Measurements from ENCODE around the gene CDC42.
A peak's percentile ranks its signal among the peaks of the same experiment; 100 is the strongest.

The CDC42 gene

DNA sequence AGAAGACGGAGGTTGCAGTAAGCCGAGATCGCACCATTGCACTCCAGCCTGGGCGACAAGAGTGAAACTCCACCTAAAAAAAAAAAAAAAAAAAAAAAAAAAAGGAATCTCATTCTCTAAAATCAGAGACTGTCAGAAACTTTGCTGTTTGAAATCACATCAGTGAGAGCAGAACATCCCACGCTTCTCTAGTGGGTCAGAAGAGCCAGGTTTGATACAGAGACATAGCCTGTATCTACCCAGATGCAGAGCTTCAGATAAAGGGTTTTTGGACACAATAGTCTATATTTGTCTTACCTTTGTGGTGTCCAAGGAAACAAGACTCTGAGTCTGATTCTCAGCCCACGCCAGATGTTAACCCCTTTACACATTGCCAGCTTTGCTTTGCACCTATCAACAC, 31.4 kb upstream of the CDC42 start:
- no peak overlapping the region for H3K4me3 ChIP-seq (ENCODE audit: low read depth, low read length)
- TF ChIP-seq, protein P1, sequence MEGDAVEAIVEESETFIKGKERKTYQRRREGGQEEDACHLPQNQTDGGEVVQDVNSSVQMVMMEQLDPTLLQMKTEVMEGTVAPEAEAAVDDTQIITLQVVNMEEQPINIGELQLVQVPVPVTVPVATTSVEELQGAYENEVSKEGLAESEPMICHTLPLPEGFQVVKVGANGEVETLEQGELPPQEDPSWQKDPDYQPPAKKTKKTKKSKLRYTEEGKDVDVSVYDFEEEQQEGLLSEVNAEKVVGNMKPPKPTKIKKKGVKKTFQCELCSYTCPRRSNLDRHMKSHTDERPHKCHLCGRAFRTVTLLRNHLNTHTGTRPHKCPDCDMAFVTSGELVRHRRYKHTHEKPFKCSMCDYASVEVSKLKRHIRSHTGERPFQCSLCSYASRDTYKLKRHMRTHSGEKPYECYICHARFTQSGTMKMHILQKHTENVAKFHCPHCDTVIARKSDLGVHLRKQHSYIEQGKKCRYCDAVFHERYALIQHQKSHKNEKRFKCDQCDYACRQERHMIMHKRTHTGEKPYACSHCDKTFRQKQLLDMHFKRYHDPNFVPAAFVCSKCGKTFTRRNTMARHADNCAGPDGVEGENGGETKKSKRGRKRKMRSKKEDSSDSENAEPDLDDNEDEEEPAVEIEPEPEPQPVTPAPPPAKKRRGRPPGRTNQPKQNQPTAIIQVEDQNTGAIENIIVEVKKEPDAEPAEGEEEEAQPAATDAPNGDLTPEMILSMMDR (IDR thresholded peaks at IDR 0.05; ENCODE audit: low read depth, low read length, missing control alignments), result no peak
- DNase-seq (ENCODE audit: low read depth), result no peak

DNA sequence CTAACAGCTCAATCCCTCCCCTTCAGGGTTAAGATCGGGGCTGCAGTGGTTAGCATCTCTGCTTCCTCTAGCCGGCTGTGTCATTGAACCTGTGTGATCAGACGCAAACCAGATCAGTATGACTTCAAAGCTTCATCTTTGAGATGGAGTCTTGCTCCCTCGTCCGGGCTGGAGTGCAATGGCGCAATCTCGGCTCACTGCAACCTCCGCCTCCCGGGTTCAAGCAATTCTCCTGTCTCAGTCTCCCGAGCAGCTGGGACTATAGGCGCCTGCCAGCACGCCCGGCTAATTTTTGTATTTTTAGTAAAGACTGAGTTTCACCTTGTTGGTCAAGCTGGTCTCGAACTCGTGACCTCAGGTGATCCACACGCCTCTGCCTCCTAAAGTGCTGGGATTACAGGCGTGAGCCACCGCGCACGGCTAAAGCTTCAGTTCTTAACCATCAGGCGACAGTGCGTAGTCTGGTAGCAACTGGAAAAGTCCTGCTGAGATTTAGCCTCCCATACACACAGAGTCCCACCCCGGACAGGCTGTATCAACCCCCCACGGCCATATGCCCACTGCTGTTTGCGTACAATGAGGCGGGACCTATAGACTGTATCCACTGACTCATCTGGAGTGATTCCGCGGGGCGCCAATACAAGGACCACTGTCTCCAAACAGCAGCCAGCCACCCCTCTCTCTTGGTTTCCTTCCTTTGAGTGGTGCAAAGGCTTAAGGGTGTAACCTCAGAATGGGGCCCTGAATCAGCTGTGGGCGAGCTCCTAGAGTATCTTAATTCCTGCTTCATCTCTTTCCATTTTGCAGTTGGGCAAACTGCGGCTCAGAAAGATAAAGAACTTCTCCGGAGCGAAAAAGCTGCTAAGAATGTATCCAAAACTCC, 27.8 kb upstream of the CDC42 start:
- TF ChIP-seq, protein P1 (IDR thresholded peaks at IDR 0.05; ENCODE audit: low read depth, low read length, missing control alignments), result peak; percentile 18
- DNase-seq (ENCODE audit: low read depth), result peak; percentile 61
- peak overlapping the region; percentile 79 for H3K4me3 ChIP-seq (ENCODE audit: low read depth, low read length)

DNA sequence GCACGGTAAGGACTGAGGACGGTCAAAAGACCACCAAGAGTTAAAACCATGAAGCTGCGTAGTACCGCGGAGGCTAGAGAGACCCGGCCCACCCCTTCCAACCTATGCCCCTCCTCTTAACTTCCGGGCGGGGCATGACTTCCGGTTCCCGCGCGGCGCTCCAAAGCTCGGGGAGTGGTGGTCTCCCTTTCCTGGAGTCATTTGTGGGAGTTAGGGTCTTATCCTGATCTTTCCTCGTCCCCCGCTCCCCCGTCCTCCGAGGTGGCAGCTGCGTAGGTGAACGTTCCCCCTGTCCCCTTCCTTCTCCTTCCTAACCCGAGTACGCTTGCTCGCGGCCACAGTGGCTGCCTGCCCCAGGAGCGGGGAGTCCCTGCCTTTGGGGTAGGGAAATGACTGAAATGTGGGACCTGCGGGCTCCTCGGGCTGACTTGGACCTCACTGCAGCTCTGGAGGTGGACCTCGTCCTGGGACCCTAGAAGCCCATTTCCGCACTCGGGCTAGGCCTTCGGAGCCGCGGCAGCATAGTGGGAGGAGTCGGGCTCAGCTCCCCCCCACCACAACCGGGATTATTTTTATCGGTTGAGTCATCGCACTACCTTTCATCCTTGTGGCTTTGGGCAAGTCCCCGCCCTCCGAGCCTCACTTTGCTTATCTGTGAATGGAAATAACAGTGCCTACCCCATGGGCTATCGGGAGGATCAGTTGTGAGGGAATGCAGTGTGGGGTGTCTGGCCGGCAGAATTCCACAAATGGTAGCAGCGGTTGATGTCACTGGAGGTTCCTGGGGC, 26.9 kb upstream of the CDC42 start:
- TF ChIP-seq, protein P1 (IDR thresholded peaks at IDR 0.05; ENCODE audit: low read depth, low read length, missing control alignments), result no peak
- H3K4me3 ChIP-seq (ENCODE audit: low read depth, low read length), result peak overlapping the region; percentile 79
- DNase-seq (ENCODE audit: low read depth), result peak; percentile 90

DNA sequence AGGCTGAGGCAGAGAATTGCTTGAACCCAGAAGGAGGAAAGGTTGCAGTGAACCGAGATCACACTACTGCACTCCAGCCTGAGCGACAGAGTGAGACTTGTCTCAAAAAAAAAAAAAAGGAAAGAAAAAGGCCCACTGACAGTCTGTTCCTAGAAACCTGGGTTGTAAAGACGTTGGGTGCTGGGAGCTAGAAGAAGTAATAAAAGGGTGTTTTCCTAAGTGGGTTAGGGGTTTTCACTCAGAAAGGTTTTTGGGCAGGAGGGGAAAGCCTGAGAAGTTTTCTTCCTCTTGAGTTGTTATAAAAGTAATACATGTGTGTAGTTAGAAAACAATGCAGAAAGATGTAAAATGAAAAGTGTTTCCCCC, 25.6 kb upstream of the CDC42 start:
- TF ChIP-seq, protein P1 (IDR thresholded peaks at IDR 0.05; ENCODE audit: low read depth, low read length, missing control alignments), result no peak
- H3K4me3 ChIP-seq (ENCODE audit: low read depth, low read length), result peak overlapping the region; percentile 79
- no peak for DNase-seq (ENCODE audit: low read depth)

DNA sequence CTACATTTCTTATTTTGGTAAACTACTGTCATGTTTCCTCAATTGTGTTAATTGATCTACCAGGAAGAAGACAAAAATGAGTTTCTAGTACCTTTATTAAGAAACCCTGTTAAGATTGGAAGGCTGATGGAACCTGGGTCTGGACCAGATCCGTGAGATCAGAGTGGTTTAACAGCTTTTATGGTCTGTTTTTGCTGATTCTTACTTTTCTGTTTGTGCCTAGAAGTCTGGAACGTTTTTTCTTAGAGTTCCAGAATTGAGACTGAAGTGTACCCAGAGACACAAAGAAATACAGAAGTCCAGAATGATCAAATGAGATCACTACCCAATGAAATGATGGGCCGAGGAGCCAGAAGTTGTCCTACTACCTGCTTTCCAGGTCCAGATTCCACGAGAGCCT, 22.5 kb upstream of the CDC42 start:
- no peak for DNase-seq (ENCODE audit: low read depth)
- TF ChIP-seq, protein P1 (IDR thresholded peaks at IDR 0.05; ENCODE audit: low read depth, low read length, missing control alignments), result no peak
- no peak overlapping the region for H3K4me3 ChIP-seq (ENCODE audit: low read depth, low read length)

DNA sequence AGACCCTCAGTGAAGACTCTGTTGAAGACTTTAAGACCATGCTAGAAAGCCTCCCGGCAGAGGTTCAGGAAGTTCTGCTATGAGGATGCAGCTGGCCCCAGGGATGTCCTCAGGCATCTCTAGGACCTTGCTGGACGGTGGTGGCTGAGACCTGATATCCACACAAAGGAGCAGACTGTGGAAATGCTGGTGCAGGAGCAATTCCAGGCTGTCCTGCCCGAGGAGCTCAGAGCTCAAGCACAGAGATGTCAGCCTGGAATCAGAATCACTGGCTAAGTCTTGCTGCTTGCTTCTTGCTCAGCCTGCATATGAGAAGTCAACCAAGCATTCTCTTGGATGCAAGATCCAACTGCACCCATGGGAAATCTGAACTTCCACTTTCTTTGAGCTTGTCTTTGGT, 22.0 kb upstream of the CDC42 start:
- TF ChIP-seq, protein P1 (IDR thresholded peaks at IDR 0.05; ENCODE audit: low read depth, low read length, missing control alignments), result no peak
- no peak overlapping the region for H3K4me3 ChIP-seq (ENCODE audit: low read depth, low read length)
- DNase-seq (ENCODE audit: low read depth), result no peak
